Esophagus squamous epithelium (tissue), 5 donors: ENCODE measurements around the gene ZSCAN25. TPM values are rescaled to one million over a fixed set of nuclear protein-coding genes. Genes with fewer than 3 reads are reported as not detected.

Experiments used
- DNase-seq: peaks from one replicate; lab custom pipeline; 2025; lab: John Stamatoyannopoulos, UW
- H3K27ac ChIP-seq, 4 donors: fragments of 200-600 bp; sonication (generic); one replicate each; pipeline ENCODE4 v1.5.1; 2016 to 2019; ENCODE audit warnings: mild to moderate bottlenecking in 1 of 4
- H3K27me3 ChIP-seq, 4 donors: fragments of 200-600 bp; sonication (generic); 1 replicate in 3 of 4; 2 replicates in 1 of 4; pipeline versions ENCODE4 v1.5.1 to v1.6.0; 2017 to 2021; ENCODE audit warnings: antibody characterized with exemption in 1 of 4
- H3K36me3 ChIP-seq, 3 donors: fragments of 200-600 bp; sonication (generic); one replicate each; pipeline ENCODE4 v1.5.1; 2016 to 2019
- H3K4me1 ChIP-seq, 3 donors: fragments of 200-600 bp; sonication (generic); one replicate each; pipeline ENCODE4 v1.5.1; 2017 to 2019
- H3K4me3 ChIP-seq, 4 donors: fragments of 200-600 bp; sonication (generic); 1 replicate in 3 of 4; 2 replicates in 1 of 4; pipeline ENCODE4 v1.5.1; 2016 to 2019; ENCODE audit warnings: mild to moderate bottlenecking in 2 of 4, moderate library complexity in 1 of 4
- H3K9me3 ChIP-seq, 3 donors: fragments of 200-600 bp; sonication (generic); one replicate each; pipeline ENCODE4 v1.5.1; 2016 to 2019
- CTCF ChIP-seq, 6 experiments: fragments of 450-650 bp in 4 of 6; fragments of 200-600 bp in 2 of 6; sonication (generic) in 2 of 6; IDR thresholded peaks; one replicate each; pipeline ENCODE4 v1.5.1; 2016 to 2019; ENCODE audit warnings: antibody characterized with exemption in 6 of 6, mild to moderate bottlenecking in 4 of 6, moderate library complexity in 4 of 6
- POLR2A ChIP-seq, 4 donors: fragments of 450-650 bp; IDR thresholded peaks; one replicate each; pipeline ENCODE4 v1.6.1; 2017; ENCODE audit warnings: antibody characterized with exemption in 4 of 4, mild to moderate bottlenecking in 4 of 4, moderate library complexity in 3 of 4
- WGBS, 2 donors: methylation state at CpG; one replicate each; pipeline ENCODE4 v1.1.5; 2018; 5-methylcytosine and 5-hydroxymethylcytosine counted together
- intact Hi-C: fragments of 100-400 bp; cut with DNase I; formaldehyde crosslinking; loops from one replicate; pipeline ENCODE4 v1.15.0; 2022
- total RNA-seq, 4 donors: library from RNA; depleted of rRNA; stranded (reverse); fragments of >200 nt; gene quantifications; one replicate each; pipeline ENCODE4 v1.1.0, GENCODE V29; 2016
- donor health status: DM: yes; HTN: yes; CAD: no.

Gene ZSCAN25
- total RNA-seq, 4 donors from 2014 or later, result 8.0 to 19.1 (median 14.9) TPM

GRCh38 chr7:99596408-99596955, 20.3 kb upstream of the ZSCAN25 start:
- Histone ChIP-seq H3K36me3 (no peaks in the 10 kb centered on the region), H3K27me3 (no peaks in the 10 kb centered on the region), H3K4me3 (no peak overlapping the region), H3K27ac (no peak overlapping the region), H3K9me3 (no peaks in the 10 kb centered on the region), H3K4me1 (no peaks in the 10 kb centered on the region)
- 72 to 91% methylated on average over 1 of the region's 1 CpG for WGBS, 2 donors
- DNase-seq, result no peak
- intact Hi-C loops, result no loop called here
- TF ChIP-seq POLR2A (IDR thresholded peaks at IDR 0.05) (no peak), CTCF (IDR thresholded peaks at IDR 0.05) (no peak)

GRCh38 chr7:99597762-99598501, 18.8 kb upstream of the ZSCAN25 start, which contains the start of gene TMEM225B:
TSS of gene TMEM225B (plus strand) at chr7:99598267. CDS start at chr7:99604389, 6,122 bp downstream.
- WGBS, 2 donors, result 79 to 82% methylated on average over 4 to 5 of the region's 34 CpGs

GRCh38 chr7:99599836-99600235, 16.9 kb upstream of the ZSCAN25 start:
- no peaks in the 10 kb centered on the region for H3K4me1 ChIP-seq
- intact Hi-C loops, result no loop called here
- 75% methylated on average over 3 of the region's 4 CpGs; no CpG with 5 or more reads in 1 of the 2 donors for WGBS, 2 donors
- no peak for DNase-seq
- H3K4me3 ChIP-seq, result no peak overlapping the region
- H3K9me3 ChIP-seq, result no peaks in the 10 kb centered on the region
- H3K36me3 ChIP-seq, result no peaks in the 10 kb centered on the region
- no peak for TF ChIP-seq POLR2A (IDR thresholded peaks at IDR 0.05)
- no peak for TF ChIP-seq CTCF (IDR thresholded peaks at IDR 0.05)
- no peaks in the 10 kb centered on the region for H3K27me3 ChIP-seq
- H3K27ac ChIP-seq, result no peak overlapping the region

More at GRCh38 chr7:99597762-99598501, 18.8 kb upstream of the ZSCAN25 start, which contains the start of gene TMEM225B:
- Histone ChIP-seq H3K4me3 (no peak within 1 kb of the TSS), H3K27me3 (no peaks in the 10 kb centered on the region), H3K4me1 (no peaks in the 10 kb centered on the region), H3K27ac (no peak within 1 kb of the TSS), H3K36me3 (no peaks in the 10 kb centered on the region), H3K9me3 (no peaks in the 10 kb centered on the region)
- intact Hi-C loops, result no loop called here
- no peak for DNase-seq
- TF ChIP-seq POLR2A (IDR thresholded peaks at IDR 0.05) (no peak), CTCF (IDR thresholded peaks at IDR 0.05) (no peak)

- Histone ChIP-seq H3K9me3 (no peaks in the 10 kb centered on the region), H3K27ac (no peak overlapping the region), H3K4me3 (no peak overlapping the region), H3K27me3 (no peaks in the 10 kb centered on the region), H3K36me3 (no peaks in the 10 kb centered on the region), H3K4me1 (no peaks in the 10 kb centered on the region)
- WGBS, 2 donors, result 73 to 80% methylated on average over 2 to 6 of the region's 7 CpGs
- DNase-seq, result no peak
- intact Hi-C loops, result no loop called here
- TF ChIP-seq CTCF (IDR thresholded peaks at IDR 0.05) (no peak), POLR2A (IDR thresholded peaks at IDR 0.05) (no peak)
Observed at GRCh38 chr7:99601656-99602310, 15.0 kb upstream of the ZSCAN25 start.

- H3K4me3 ChIP-seq, result no peak overlapping the region
- intact Hi-C loops, result no loop called here
- no peaks in the 10 kb centered on the region for H3K9me3 ChIP-seq
- TF ChIP-seq CTCF (IDR thresholded peaks at IDR 0.05), result no peak
- no peak for TF ChIP-seq POLR2A (IDR thresholded peaks at IDR 0.05)
- H3K27ac ChIP-seq, result no peak overlapping the region
- H3K4me1 ChIP-seq, result no peaks in the 10 kb centered on the region
- DNase-seq, result no peak
- no peaks in the 10 kb centered on the region for H3K27me3 ChIP-seq
- H3K36me3 ChIP-seq, result no peaks in the 10 kb centered on the region
- WGBS, 2 donors, result 94% methylated on average over 7 of the region's 7 CpGs
Observed at GRCh38 chr7:99605527-99605926, 11.2 kb upstream of the ZSCAN25 start.
